ENCODE data around the gene KIF20B. TPM values are rescaled to one million over a fixed set of nuclear protein-coding genes. Genes with fewer than 3 reads are reported as not detected.

Gene KIF20B
- total and polyA plus RNA-seq, 12 donors = 0.54 to 8.2 (median 2.7) TPM

GRCh38 chr10:89707372-89707771 lies 6.0 kb downstream of the KIF20B start:
- peaks cover 0 to under 1% of the 10 kb centered on the region in 2 donors for H3K4me1 ChIP-seq (replicated peaks in 1 of 2)
- intact Hi-C loops (cut with DNase I) = no loop called here
- DNase-seq = no peak
- no peaks in the 10 kb centered on the region for H3K9me3 ChIP-seq (replicated peaks in 1 of 3)
- TF ChIP-seq CTCF (IDR thresholded peaks at IDR 0.05) = no peak
- H3K27ac ChIP-seq = no peak overlapping the region
- no peak overlapping the region for H3K4me3 ChIP-seq
- H3K36me3 ChIP-seq (replicated peaks in 1 of 2) = no peaks in the 10 kb centered on the region
- no peaks in the 10 kb centered on the region for H3K27me3 ChIP-seq
- 78 to 89% (median 81%) methylated on average over 1 of the region's 1 CpG for WGBS, 4 donors

GRCh38 chr10:89710753-89711152 lies 9.4 kb downstream of the KIF20B start:
- no peaks in the 10 kb centered on the region for H3K9me3 ChIP-seq (replicated peaks in 1 of 3)
- DNase-seq = no peak
- 81 to 88% (median 85%) methylated on average over 3 of the region's 3 CpGs for WGBS, 4 donors
- H3K27ac ChIP-seq = no peak overlapping the region
- intact Hi-C loops (cut with DNase I) = no loop called here
- TF ChIP-seq POLR2A (IDR thresholded peaks at IDR 0.05) (no peak), CTCF (IDR thresholded peaks at IDR 0.05) (no peak)
- H3K27me3 ChIP-seq = no peaks in the 10 kb centered on the region
- H3K36me3 ChIP-seq (replicated peaks in 1 of 2) = no peaks in the 10 kb centered on the region
- no peak overlapping the region for H3K4me3 ChIP-seq
- no peaks in the 10 kb centered on the region for H3K4me1 ChIP-seq (replicated peaks in 1 of 2)

DNA sequence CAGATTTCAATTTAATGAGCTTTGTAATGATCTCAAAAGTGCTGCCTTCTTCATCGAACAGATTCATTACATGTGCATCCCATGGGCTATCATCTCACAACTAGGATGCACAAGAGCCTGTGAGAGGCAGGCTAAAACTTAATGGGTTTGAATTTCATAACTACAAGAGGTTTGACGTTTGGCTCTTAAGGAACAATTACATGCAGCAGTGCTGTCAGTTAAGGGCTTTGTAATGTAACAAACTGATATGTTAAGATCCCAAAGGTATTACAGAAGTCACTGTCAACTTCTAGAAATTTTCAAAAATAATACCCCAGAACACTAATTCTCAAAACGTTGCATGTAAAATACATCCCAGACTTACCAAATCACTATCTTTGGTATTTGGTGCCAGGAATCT lies 33.2 kb downstream of the KIF20B start:
- 90 to 98% (median 93%) methylated on average over 3 of the region's 3 CpGs for WGBS, 4 donors
- Histone ChIP-seq H3K4me1 (replicated peaks in 1 of 2) (no peaks in the 10 kb centered on the region), H3K27me3 (no peaks in the 10 kb centered on the region), H3K9me3 (replicated peaks in 1 of 3) (no peaks in the 10 kb centered on the region), H3K4me3 (no peak overlapping the region), H3K36me3 (replicated peaks in 1 of 2) (no peaks in the 10 kb centered on the region), H3K27ac (no peak overlapping the region)
- intact Hi-C loops (cut with DNase I) = no loop called here
- no peak for TF ChIP-seq CTCF (IDR thresholded peaks at IDR 0.05)
- no peak for DNase-seq

DNA sequence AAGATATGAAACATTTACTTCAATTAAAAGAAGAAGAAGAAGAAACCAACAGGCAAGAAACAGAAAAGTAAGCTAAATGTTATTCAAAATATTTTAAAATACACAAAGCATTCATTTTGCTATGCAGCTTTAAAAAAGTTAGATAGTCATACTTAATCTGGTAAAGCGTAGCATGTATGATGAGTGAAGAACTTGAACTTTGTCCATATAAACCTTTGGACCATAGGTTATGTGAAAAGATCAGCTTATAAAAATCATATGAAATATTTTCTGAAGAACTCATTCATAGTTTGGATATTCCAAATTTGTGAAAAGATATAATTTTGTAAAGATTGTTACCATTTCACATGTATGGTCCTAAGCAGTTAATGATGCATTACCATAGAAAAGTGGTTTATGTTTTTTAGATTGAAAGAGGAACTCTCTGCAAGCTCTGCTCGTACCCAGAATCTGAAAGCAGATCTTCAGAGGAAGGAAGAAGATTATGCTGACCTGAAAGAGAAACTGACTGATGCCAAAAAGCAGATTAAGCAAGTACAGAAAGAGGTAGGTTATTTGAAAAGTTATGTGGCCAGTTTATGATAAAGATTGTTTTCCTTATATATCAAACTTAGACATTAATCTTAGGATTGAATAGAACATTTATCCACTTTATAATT lies 37.3 kb downstream of the KIF20B start:
- intact Hi-C loops (cut with DNase I) = no loop called here
- DNase-seq = no peak
- Histone ChIP-seq H3K36me3 (replicated peaks in 1 of 2) (no peaks in the 10 kb centered on the region), H3K9me3 (replicated peaks in 1 of 3) (no peaks in the 10 kb centered on the region), H3K4me1 (replicated peaks in 1 of 2) (no peaks in the 10 kb centered on the region), H3K27ac (no peak overlapping the region), H3K4me3 (no peak overlapping the region), H3K27me3 (no peaks in the 10 kb centered on the region)
- TF ChIP-seq POLR2A (IDR thresholded peaks at IDR 0.05) (no peak), CTCF (IDR thresholded peaks at IDR 0.05) (no peak)
- WGBS, 4 donors = 47 to 82% (median 66%) methylated on average over 2 of the region's 2 CpGs

Data from adrenal gland (tissue), 12 donors.